ENCODE data around the gene MT1HL1. TPM values are rescaled to one million over a fixed set of nuclear protein-coding genes. Genes with fewer than 3 reads are reported as not detected.

The MT1HL1 gene
- total RNA-seq, 1 experiment from 2014 or later = not detected

- Histone ChIP-seq H3K23me2 (ENCODE audit: insufficient read length, low read depth, low read length, poor library complexity, severe bottlenecking) (peaks cover 3% of the 10 kb centered on the region), H3K9ac (ENCODE audit: extremely low read depth, insufficient read length, low read length) (no peak overlapping the region), H3K9me3 (ENCODE audit: control insufficient read depth, low read depth, low read length) (no peaks in the 10 kb centered on the region), H3K79me1 (ENCODE audit: insufficient read depth, low read depth, low read length, poor library complexity, severe bottlenecking) (no peaks in the 10 kb centered on the region), H3K14ac (ENCODE audit: insufficient read depth, low read length) (no peak overlapping the region), H2BK120ac (ENCODE audit: low read depth, low read length, poor library complexity, severe bottlenecking) (no peak overlapping the region), H3T11ph (ENCODE audit: low read length) (no peak overlapping the region), H2AK5ac (ENCODE audit: insufficient read length, low read length) (no peak overlapping the region), H2BK20ac (ENCODE audit: low read depth, low read length, poor library complexity, severe bottlenecking) (no peak overlapping the region), H3K79me2 (ENCODE audit: insufficient read depth, low read length) (peaks cover 2% of the 10 kb centered on the region; the same call in 1 of the 2 replicates), H3K27ac (ENCODE audit: insufficient read length, low read depth, low read length) (no peak overlapping the region), H2BK12ac (ENCODE audit: insufficient read length, low read depth, low read length) (no peak overlapping the region), H3K27me3 (ENCODE audit: insufficient read depth, low read length) (peaks cover 4% of the 10 kb centered on the region; the same call in 1 of the 2 replicates), H3K4me2 (ENCODE audit: insufficient read depth, insufficient read length, low read length) (no peak overlapping the region), H4K5ac (ENCODE audit: insufficient read length, low read depth, low read length) (no peak overlapping the region), H3K18ac (ENCODE audit: insufficient read length, low read depth, low read length) (no peak overlapping the region), H2BK5ac (ENCODE audit: insufficient read length, low read length) (no peak overlapping the region), H4K91ac (ENCODE audit: insufficient read length, low read depth, low read length) (no peak overlapping the region), H4K8ac (replicated peaks; ENCODE audit: insufficient read length, low read depth, low read length) (no peak overlapping the region), H4K20me1 (ENCODE audit: control insufficient read depth, insufficient read depth, insufficient read length) (no peaks in the 10 kb centered on the region), H3K23ac (ENCODE audit: insufficient read length, low read depth, low read length) (no peak overlapping the region), H3K4ac (ENCODE audit: low read depth, low read length) (no peak overlapping the region), H2BK15ac (ENCODE audit: low read depth, low read length) (no peak overlapping the region), H3K4me1 (ENCODE audit: insufficient read depth, low read length) (peaks cover 8% of the 10 kb centered on the region; the same call in 1 of the 2 replicates), H3K56ac (ENCODE audit: insufficient read length, low read depth, low read length) (no peak overlapping the region), H2AFZ (ENCODE audit: low read length) (no peak overlapping the region)
- TF ChIP-seq, protein P1, sequence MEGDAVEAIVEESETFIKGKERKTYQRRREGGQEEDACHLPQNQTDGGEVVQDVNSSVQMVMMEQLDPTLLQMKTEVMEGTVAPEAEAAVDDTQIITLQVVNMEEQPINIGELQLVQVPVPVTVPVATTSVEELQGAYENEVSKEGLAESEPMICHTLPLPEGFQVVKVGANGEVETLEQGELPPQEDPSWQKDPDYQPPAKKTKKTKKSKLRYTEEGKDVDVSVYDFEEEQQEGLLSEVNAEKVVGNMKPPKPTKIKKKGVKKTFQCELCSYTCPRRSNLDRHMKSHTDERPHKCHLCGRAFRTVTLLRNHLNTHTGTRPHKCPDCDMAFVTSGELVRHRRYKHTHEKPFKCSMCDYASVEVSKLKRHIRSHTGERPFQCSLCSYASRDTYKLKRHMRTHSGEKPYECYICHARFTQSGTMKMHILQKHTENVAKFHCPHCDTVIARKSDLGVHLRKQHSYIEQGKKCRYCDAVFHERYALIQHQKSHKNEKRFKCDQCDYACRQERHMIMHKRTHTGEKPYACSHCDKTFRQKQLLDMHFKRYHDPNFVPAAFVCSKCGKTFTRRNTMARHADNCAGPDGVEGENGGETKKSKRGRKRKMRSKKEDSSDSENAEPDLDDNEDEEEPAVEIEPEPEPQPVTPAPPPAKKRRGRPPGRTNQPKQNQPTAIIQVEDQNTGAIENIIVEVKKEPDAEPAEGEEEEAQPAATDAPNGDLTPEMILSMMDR (conservative IDR thresholded peaks at IDR 0.05) = no peak
- Mint-ChIP-seq H3K27me3 (ENCODE audit: low read depth) (peaks cover 9% of the 10 kb centered on the region), H3K36me3 (ENCODE audit: insufficient read depth in 1 of 3, low read depth in 3 of 3) (peaks cover 0 to 4% (median 3%) of the 10 kb centered on the region in 3 experiments; a peak in 1 of 7 replicates), H3K4me1 (peaks cover 18 to 22% of the 10 kb centered on the region in 2 experiments), H3K4me3 (no peak overlapping the region), H3K27ac (no peak overlapping the region), H3K9me3 (no peaks in the 10 kb centered on the region)
- WGBS (ENCODE audit: extremely low coverage, insufficient read length, low lambda C conversion rate) = no CpG with 5 or more reads among the region's 5 CpGs
- DNase-seq = no peak
These were observed 44.6 kb upstream of the MT1HL1 start for GRCh38 chr1:237048803-237049202.
